Stimulated activated CD4-positive, alpha-beta T cell treated with anti-CD3 and anti-CD28 coated beads, Interleukin-12 subunit alpha, Interleukin-12 subunit beta, amount 100 ng/mL, for 4 hours (primary cell): Measurements from ENCODE around the gene C4orf50.
"Not testable (repeated sequence)": the region's sequence is repeated elsewhere in the genome, so short reads cannot be mapped to it uniquely, and the experiment has no call there.

Experiments used
- DNase-seq: peaks from one replicate; pipeline ENCODE4 v3.0.0-alpha.2; 2020

The C4orf50 gene

DNA sequence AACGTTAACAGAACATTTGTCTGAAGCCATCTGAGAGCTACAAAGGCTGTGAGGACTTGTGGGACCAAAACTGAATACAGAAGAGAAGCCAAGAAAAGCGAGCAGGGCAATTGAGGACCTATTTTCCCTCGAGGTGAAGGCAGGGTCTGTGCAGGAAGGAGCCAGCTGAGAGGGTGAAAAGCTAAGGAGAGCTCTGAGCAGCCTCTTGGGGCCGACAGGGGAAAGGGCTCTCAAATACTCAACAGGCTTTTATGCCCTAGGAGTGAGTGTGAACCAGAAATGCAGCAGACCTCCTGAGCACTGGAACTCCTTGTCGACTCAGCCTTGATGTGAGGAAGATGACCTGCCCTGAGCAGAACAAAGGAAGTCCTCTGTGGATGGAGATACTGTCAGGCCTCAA is 54.2 kb downstream of the C4orf50 start:
- no peak for DNase-seq

DNA sequence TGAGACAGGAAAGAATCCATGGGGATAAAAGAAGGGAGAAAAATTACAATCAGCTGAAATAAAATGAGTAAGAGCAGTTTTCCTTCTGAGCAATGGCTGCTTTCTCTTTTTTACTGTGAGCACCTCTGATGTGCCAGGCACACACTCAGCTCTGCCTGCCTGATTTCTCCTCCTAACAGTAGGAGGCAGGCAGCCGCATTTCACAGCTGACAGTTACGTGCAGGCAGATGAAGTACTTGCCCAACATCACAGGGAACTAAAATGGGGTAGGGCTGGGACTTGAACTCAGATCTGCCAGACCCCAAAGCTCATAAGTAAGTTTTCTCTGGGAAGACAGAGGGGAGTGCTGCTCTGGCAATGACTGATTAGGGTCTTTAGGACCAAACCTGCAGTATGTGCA is 54.6 kb downstream of the C4orf50 start:
- DNase-seq, result no peak

DNA sequence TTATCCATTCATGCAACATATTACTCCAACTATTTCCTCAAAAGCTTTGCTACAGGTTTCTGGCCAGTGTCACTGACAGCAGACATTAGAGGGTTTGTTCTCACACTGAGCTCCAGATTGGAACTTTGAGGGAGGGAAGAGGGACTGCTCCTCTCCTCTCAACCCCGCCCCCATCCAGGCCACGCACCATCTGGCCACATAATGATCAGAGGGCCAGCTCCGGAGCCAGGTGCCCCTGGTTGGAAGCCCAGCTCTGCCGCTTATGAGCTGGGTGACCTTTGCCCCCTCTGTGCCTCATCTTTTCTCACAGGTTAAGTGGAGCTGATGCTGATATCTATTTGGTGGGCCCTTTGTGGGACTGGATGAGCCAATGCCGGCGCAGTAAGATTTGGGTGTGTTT is 55.8 kb downstream of the C4orf50 start:
- no peak for DNase-seq

DNA sequence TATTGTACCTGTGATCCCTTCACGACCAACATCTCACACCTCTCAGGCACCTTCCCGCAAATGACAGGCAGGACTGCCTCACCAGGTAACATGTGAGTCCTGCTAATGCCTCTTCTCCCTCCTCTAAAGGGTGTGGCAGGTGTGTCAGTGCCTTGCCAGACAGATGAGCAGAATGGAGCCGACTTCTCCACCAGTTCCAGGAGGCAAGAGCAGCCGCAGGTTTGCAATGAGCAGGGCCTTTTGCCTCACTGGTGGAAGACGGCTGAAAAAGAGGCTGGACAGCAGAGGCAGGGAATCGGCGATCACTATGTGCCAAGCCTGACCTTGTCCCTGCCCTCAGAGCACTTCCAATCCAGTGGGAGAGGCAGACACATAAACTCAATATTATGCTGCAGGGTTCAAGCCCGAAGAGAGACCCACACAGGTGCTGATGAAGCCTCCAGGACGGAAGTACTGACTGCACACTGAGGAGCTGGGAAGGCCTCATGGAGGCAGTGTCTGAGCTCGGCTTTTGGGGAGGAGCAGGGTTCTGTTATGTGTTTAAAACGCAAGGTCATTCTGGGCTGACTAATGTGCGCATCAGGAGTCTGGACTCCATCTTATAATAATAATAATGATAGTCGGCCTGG is 57.9 kb downstream of the C4orf50 start:
- DNase-seq, result no peak

DNA sequence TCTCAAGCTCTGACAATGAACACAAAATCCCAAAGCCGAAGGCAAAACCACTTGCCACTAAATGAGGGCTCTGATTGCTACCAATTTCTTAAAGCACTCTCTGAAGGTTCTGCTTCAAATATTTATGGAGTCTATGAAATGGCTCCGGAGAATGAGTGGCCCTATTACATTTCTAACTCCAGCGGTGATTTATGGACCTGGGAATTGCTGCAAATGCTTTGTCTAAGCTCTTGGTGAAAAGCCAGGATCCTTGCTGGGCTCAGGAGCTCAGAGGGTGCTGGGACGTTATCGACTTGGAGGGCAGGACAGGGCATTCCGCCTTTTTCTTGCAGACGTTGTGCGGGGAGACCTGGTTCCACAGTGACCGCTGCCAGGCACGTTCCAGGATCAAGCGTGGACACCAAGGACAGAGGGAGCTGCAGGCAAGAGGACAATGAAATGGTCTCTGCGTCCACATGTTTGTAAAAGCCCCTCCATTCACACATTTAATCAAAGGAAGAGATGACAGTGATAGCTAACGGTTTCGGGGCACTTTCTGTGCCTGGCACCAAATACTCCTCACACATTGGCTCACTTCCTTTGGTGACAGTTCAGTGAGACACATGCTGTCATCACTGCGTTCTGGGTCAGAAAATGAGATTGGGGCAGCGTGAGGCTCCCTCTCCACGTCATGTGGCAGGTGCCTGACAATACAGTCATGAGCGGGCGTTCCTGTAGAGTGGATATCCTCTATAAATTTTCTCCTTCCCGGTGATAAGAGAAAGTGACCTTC is 58.8 kb downstream of the C4orf50 start:
- no peak for DNase-seq

DNA sequence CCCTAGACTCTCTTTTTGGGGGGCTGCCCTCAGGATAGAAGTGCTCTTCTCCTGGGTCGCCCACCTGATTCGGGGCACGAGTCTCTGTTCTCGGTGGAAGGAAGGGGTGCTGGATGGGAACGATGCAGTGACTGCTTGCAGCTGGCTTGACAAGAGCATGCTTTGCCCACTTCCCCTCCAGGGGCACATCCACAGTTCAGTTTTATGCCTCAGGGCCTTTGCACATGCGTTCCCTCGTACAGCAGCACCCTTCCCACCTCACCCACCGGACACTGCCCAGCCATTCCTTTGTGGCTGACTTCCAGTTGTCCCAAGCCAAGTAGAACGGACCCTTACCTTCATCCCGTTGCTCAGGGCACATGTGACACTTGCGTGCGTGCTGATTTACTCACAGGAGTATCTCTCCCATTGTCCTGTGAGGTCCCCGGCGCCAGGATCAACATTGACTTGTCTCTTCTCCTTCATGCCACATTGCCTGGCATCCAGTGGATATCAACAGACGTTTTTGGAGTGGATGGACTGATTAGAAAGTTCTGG is 60.0 kb downstream of the C4orf50 start:
- no peak for DNase-seq

DNA sequence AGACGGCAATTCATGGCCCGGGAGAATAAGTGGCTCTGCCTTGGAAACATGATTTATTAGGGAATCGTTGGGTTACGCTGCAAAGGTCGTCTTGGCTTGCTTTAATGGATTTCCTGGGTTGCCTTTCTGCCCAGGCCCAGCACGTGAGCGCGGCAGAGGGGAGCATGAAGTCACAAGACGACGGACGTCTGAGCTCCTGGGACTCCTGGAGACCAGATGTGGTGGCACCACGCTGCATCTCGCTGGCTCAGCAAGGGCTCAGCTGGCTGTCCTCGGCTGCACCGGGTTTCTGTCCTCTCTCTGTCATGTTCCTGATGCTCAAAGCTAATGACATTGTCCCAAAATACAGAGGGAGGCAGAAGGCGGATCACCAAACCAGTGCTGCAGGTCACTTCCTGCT is 61.2 kb downstream of the C4orf50 start:
- DNase-seq, result no peak

DNA sequence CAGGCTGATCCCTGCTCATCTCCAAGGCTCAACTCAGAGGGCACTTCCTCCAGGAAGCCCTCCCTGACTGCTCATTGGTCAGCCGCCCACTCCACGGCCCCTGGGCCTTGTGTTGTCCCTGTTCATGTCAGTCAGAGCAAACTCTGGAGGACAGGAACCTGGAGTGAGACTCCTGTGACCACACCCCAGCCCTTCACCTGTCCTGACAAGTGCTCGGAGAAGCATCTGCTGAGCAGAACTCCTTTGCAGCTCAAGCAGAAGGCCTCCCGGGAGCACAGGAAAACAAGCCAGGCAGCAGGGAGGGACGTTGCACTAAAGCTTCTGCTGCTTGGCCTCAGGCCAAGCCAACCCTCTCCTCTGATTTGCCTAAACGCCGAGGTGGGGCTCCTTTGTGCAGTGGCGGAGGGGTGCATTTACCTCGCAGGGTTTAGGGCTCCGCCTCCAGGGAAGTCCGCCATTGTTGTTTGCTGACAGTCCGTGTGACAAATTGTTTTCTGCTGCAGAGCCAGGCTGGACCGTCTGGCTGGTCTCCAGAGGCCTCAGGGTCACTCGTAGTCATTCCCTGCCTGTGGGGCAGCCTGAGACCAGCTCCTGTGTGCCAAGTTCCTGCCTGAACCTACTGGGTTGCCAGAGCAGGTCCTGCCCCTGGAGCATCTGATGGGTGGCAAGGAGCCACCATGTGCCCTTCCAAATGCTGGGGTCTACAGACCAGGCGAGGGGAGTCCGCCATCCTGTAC is 61.8 kb downstream of the C4orf50 start:
- DNase-seq, result no peak

DNA sequence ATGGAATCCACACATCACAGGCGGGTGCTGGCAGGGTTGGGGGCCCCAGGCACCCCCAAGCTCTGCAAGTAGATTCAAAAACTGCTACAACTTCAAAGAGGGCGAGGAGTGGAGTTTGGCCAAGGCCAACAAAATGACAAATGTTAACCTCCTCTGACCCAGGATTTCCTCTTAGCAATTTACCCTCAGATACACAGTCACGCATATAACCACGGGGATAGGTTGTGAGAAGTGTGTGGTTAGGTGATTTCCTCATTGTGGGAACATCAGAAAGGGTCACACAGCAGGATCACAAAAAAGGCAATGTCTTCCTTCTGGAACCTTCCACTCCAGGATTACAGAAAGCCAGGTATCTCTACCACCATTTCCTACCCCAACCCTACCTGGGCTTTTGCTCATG is 62.4 kb downstream of the C4orf50 start:
- DNase-seq, result no peak

DNA sequence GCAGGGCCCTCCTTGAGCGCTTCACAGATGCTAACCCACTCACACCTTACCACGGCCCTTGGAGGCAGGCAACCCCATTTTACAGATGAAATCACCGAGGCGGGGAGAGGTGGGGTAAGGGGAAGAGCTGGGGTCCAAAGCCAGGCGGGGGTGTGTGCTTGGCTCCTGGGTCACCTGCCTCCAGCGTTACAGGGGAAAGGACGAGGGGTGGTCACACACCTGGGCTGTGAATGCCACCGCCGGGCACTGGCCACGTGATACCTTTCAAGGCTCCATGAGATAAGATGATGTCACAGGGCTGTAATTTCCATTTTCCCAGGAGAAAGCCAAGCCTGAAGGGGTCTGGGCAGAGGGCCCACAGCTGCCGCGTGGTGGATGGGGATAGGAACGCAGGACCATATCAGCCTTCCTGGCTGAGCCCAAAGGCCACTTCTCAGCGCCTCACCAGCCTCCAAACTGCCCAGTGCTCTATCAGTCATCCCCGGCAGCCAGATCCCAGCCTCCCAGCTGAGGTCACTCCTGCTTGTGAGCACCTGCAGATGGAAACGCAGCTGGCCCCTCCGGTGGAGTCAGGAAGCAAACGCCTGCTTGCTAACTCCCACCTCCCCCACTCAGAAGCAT is 62.9 kb downstream of the C4orf50 start:
- no peak for DNase-seq

DNA sequence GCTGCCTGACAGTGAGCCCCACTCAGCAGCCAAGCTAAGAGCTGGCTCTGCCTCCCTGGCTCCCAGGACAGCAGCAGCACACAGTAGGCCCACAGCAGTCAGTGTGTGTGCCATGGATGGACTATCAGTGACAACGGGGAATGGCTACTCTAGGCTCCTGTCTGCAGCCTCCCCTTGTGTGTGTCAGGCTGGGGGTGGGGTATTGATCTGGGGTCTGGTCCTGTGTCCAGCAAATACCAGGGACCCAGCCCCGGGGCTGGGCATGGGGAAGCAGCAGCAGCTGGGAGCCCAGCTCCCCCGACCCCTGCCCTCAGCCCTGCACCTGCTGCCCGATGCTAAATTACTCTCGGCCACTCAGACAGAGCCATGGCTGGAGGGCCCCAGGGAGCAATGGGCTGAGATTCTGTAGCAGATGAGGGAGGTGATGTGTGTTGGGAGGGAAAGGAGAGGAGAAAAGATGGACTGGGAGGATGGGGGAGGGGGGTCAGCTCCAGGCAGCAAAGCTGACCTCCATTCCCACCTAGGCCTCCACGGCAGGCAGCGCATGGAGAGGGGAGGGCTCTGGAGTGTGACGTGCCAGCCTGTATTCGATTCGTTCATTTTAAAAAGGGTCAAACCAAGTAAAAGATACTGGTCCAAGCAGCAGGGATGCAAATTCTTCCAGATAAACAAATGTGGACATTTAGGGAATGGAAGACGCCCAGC is 64.0 kb downstream of the C4orf50 start:
- no peak for DNase-seq

DNA sequence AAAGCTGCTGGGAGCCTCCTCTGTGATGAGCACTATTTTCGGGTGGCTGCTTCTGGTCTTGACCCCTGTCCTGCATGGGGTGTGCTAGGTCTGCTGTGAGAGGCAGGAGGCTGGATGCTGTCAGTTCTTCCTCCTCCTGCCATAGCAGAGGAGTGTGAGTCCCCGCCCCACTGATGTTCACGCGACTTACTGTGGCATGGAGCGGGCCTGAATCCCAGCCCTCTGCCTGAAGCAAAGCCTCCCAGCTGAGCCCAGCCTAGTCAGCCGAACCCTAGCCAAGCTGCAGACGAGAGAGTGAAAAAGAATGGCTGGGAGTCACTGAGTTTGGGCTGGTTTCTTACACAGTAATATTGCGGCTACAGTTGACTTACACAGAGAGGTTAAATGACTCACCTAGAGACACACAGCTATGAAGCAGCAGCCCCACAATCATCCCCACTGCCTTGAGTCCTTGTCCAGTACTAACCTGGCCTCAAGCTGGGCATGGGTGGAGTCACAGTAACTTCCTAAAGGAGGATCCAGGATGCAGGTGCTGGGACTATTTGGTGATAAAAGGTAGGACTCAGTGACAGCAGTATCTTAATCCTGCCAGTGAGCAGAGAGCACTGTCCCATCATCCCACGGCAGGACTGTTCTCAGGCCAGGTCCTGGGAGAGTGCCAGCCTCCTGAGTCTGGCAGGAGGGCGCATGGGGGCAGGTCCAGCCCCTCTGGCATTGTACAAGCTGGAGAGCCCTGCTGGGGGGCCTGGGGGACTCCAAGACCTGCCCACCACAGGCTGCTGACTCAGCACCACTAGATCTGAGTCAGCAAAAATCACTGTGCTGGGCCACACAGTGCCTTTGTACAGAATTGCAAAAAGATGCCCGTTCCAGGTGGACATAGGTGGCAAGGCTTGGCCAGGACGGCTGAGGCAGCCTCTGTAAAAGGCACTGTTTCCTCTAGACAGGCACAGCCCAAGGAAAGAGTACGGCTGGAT is 65.0 kb downstream of the C4orf50 start:
- DNase-seq, result no peak

DNA sequence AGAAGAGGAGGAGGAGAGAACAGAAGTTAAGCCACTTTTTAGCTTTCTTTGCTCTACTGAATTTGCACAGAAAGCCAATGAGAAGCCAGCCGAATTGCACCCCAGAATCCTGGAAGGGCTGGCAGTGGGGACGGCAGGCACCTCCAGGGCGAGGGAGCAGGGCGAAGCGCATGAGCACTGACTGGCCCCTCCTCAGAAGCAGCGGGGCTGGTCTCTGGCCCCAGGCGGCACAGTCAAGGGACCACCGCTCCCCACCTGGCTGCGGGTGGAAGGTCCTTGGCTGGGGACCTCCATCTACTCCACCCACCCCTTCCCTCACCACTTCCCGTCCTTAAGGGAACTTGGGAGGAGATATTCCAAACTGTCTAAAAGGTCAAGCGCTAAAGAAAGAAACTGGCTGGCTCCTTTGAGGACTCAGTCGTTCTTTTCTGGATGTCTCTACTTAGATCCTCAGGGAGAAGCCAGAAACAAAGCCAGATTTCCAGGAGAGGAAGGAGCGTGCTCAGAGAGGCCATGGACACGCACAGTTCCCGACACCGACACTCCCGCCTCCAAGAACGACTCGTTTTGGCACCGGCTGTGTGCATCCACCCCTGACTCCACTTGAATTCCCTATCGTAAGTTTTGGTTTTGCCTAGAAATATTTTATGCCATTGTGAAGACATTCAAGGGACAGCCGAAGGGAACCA is 65.8 kb downstream of the C4orf50 start:
- DNase-seq, result no peak

DNA sequence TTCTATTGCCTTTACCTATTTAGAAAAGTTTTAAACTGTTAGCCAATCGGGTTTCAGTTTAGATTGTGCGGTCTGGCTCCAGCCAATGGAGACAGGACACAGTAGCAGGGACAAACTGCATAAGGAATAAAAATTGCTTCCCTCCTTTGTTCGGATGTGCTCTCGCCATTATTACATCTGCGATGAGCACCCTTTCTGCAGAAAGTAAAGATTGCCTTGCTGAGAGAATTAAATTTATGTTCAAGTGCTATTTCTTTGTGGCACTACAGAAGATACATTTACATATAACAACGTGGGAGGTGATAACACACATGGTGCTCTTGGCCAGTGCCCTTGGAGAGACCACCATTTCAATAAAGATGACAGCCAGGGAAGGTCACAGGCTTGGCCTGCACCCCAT is 71.6 kb downstream of the C4orf50 start:
- DNase-seq, result not testable (repeated sequence)

DNA sequence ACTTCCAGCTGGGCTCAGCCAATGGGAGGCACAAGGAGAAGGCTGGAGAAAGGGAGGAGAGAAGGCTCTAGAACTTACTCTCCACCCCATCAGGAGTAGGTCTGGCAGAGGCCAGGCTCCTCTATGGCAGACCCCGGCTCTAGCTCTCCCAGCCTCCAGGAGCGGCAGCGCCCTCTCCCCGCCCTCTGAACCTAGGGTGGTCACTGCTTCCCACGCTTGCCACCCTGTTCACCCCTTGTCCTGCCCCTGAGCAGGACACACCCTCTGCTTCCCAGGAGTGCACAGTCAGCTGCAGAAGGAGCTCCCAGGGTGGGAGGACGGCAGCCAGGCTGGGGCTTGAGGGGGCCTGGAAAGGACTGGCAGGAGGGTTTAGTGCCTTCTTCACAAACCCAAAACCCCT is 72.3 kb downstream of the C4orf50 start:
- no peak for DNase-seq

DNA sequence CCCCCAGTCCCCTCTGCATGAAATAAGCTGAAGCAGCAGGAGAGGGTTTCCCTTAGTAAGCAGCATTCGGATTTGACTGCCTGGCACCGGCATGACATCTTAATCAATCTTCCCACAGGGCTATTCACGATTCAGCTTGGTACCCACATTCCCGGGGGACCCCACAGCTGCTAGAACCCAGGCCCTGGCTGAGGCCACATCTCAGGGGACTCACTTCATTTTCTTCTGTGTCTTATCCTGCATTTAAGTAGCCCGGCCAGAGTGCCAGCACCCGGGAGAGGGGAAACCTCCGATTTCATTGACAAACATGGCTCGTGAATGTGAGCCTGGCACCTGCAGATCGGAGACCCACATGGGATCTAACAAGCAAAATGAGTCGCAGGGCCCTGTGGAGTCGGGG is 73.1 kb downstream of the C4orf50 start:
- DNase-seq, result no peak

DNA sequence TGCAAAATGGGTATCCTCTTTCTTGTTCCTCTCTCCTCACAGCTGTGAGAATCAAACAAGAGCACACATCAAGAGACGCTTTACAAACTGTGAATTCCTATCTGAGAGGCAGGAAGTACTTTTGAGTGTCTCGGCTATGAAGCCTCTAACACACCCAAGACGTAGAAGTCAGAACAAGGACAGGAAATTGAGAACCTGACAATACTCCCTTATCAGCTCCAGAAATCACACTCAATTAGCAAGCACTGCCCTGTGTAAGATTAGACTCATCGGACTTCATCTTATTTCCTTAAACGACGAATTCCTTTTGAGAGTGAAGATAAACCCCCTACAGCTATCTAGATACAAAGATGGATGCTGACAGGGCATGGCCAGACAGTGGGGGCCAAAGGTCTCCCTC is 74.7 kb downstream of the C4orf50 start:
- no peak for DNase-seq

DNA sequence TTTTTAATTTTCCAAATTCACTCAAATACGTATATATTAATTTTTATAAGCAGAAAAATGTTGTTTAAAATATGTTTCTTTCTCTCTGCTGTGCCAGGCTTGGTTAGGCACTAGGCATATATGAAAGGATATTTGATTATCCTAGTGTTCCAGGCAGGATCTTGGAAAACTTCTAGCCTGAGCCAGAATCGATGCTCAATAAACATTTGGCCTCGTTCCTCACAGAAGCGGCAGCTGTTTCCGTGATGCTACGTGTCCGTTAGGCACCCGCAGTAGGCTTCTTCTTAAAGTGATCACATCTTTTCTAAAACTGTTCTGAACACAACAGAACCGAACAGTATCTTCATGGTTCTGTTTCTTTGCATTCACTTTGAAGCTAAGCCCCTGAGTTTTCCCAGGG is 75.3 kb downstream of the C4orf50 start:
- no peak for DNase-seq

DNA sequence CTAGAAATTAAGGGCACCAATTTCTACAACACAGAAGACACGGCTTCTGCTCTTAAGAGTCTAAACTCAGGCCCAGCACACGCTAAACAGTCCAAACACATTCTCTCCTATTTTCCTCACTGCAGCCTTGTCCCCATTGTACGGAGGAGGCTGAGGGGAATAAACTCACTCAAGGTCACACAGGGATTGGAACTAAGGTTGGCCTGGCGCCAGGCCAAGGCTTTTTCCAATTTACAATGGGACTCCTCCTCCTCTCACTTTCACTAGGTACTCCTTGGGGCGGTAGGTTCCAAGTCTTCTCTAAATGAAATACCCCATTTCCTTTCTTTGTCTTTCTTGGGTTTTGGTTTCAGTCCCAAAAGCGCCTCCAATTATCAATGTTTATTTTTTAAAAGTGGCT is 76.6 kb downstream of the C4orf50 start:
- DNase-seq, result no peak

DNA sequence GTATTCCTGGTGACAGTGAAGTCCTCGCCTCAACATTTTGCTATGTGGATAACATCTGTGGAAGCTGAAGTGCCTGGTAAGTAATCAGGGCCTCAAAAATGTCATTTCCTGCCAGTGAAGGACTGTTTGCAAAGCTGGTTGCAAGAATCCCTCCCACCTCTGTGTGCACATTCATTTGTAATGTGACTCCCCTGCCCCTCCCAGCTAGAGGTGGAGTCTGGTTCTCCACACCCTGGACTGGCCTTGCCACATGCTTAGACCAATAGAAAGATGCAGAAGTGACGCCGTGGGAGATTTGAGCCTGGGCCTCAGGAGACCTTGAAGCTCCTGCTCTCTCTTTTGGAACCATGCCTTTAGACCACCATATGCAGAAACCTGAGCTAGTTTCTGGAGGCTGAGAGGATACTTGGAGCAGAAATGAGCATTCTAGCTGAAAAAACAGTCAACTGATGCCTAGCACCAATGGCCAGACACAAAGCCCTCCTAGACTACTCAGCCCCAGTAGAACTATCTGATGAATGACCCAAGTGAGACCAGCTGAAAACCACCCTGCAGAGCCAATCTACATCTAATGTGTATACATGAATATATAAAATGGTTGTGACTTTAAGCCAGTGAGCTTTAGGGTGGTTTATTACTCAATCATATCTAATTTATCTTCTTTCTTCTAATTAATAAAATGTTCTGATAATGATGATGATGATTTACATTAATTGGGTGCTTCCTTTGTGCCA is 77.6 kb downstream of the C4orf50 start:
- no peak for DNase-seq
